ENCODE results near the gene KCTD21. TPM values are rescaled to one million over a fixed set of nuclear protein-coding genes. Genes with fewer than 3 reads are reported as not detected.

Gene KCTD21
- total RNA-seq, 2 donors from 2014 or later: 22.4 to 31.8 TPM

DNA sequence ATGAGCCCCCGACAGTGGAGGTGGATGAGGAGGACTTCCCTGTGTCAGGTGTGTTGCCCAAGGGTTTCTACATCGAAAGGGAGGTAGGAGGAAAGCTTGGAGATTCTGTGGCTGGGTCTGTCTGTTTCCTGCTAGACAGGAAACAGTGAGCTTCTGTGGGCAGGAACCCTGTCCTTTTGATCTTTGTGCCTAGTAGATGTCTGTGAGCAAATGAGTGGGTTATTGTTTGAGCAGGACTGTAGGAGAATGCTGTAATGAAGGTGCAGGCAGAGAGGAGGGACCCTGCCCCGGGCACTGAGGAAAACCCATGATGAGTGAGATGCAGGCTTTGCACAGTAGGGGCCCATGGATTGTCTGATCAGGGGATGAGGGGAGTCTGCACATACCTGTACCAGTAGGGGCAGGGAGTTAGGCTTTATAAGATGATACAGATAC, 14.3 kb upstream of the KCTD21 start:
- Mint-ChIP-seq H3K27me3 (ENCODE audit: low read depth) (no peaks in the 10 kb centered on the region), H3K36me3 (ENCODE audit: insufficient read depth in 2 of 2) (peaks cover 2 to 8% of the 10 kb centered on the region in 2 donors), H3K9me3 (no peaks in the 10 kb centered on the region), H3K4me3 (peak overlapping the region; percentile 80 to 84), H3K4me1 (ENCODE audit: low read depth) (peaks cover 47% of the 10 kb centered on the region), H3K27ac (peak overlapping the region; percentile 82)
- DNase-seq: peak; percentile 39 to 42
- peak; percentile 85 to 86 for ATAC-seq (replicated peaks in 1 of 2)

DNA sequence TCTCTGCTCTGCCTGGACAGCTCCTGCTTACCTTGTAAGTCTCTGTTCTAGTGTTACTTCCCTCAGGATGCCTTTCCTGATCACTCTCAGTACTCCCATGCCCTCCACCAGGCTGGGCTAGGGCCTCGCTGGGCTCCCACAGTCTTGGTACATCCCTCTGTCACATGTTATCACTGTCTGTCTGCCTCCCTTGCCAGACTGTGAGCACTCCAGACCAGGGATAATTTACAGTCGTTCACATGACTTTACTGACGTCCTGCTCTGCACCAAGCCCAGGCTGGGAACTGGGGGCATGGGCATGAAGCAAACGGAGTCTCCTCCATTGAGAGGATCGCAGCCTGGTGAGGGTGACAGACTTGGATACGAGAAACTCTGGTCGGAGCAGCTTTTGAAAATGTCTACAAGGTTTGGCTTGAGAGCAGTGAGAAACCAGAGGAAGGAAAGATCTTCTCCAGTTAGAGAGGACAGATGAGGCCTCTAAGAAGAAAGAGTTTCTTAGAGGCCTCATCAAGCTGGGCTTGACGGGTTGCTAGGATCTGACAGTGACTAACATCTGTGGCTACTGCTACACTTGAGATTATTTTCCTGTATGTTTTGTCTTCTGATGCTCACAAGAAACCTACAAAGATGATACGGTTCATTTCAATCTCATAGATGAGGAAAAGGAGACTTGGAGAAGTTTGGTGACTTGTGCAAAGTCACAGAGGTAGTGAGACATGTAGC, 12.8 kb upstream of the KCTD21 start:
- peak; percentile 27 to 39 for ATAC-seq (replicated peaks in 1 of 2)
- Mint-ChIP-seq H3K4me1 (ENCODE audit: low read depth) (peaks cover 49% of the 10 kb centered on the region), H3K27me3 (ENCODE audit: low read depth) (no peaks in the 10 kb centered on the region), H3K4me3 (peak overlapping the region; percentile 59 to 69), H3K27ac (peak overlapping the region; percentile 82), H3K9me3 (no peaks in the 10 kb centered on the region), H3K36me3 (ENCODE audit: insufficient read depth in 2 of 2) (peaks cover 2 to 7% of the 10 kb centered on the region in 2 donors)
- DNase-seq: no peak

DNA sequence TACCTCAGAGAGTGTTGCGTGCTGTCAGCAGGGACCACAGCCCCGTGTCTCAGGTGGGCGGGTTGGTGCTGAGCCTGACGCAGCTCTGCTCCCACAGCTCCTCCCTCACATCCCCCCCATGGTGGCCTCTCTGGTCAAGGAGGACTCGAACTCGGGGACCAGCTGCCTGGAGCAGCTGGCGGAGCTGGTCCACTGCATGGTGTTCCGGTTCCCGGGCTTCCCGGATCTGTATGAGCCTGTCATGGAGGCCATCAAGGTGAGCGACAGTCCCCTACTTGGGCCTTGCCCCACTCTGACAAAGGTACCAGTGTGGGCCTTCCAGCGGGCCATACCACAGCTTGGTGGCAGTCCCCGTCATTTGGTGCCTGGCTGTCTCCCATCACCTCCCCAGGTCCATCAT, 12.1 kb upstream of the KCTD21 start:
- Mint-ChIP-seq H3K4me1 (ENCODE audit: low read depth) (peaks cover 48% of the 10 kb centered on the region), H3K27ac (no peak overlapping the region), H3K36me3 (ENCODE audit: insufficient read depth in 2 of 2) (peaks cover 2 to 8% of the 10 kb centered on the region in 2 donors), H3K9me3 (no peaks in the 10 kb centered on the region), H3K4me3 (no peak overlapping the region), H3K27me3 (ENCODE audit: low read depth) (no peaks in the 10 kb centered on the region)
- DNase-seq (no peak), ATAC-seq (replicated peaks in 1 of 2) (no peak)

DNA sequence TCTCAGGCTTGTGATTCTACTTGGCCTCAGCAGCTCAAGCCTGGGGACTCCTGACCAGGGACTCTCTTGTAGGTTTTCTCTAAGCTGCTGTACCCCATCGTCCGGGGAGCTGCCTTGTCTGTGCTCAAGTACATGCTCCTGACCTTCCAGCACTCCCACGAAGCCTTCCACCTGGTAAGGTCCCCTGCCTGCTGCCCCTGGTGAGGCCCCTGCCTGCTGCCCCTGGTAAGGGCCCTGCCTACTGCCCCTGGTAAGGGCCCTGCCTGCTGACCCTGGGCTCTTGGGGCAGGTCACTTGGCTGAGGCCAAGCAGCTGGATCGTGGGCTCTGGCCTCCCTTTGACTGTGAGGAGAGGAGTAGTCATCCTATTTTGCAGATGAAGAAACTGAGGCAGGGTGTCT, 11.6 kb upstream of the KCTD21 start:
- ATAC-seq (replicated peaks in 1 of 2): no peak
- H3K27ac Mint-ChIP-seq: no peak overlapping the region
- H3K27me3 Mint-ChIP-seq (ENCODE audit: low read depth): no peaks in the 10 kb centered on the region
- H3K9me3 Mint-ChIP-seq: no peaks in the 10 kb centered on the region
- peaks cover 52% of the 10 kb centered on the region for H3K4me1 Mint-ChIP-seq (ENCODE audit: low read depth)
- peaks cover 2 to 8% of the 10 kb centered on the region in 2 donors for H3K36me3 Mint-ChIP-seq (ENCODE audit: insufficient read depth in 2 of 2)
- H3K4me3 Mint-ChIP-seq: no peak overlapping the region
- DNase-seq: no peak

DNA sequence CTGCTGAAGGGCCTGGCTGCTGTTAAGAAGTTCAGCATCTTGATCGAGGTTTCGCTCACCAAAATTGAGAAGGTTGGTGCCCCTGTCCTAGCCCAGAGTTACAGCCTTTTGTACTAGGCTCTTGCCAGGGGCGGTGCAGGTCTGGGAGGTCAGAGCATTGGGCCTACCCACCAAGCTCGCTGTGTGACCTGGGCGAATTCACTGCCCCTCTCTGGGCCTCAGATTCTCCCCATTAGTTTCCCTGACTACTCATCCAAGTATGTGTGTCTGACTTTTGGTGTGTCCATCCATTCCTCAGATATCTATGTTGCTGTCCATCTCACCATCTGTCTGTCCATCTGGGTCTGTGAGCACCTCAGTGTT, 11.2 kb upstream of the KCTD21 start:
- H3K4me3 Mint-ChIP-seq: no peak overlapping the region
- H3K36me3 Mint-ChIP-seq (ENCODE audit: insufficient read depth in 2 of 2): peaks cover 4 to 8% of the 10 kb centered on the region in 2 donors
- no peaks in the 10 kb centered on the region for H3K9me3 Mint-ChIP-seq
- no peak for ATAC-seq (replicated peaks in 1 of 2)
- no peak overlapping the region for H3K27ac Mint-ChIP-seq
- peaks cover 52% of the 10 kb centered on the region for H3K4me1 Mint-ChIP-seq (ENCODE audit: low read depth)
- H3K27me3 Mint-ChIP-seq (ENCODE audit: low read depth): no peaks in the 10 kb centered on the region
- DNase-seq: no peak

DNA sequence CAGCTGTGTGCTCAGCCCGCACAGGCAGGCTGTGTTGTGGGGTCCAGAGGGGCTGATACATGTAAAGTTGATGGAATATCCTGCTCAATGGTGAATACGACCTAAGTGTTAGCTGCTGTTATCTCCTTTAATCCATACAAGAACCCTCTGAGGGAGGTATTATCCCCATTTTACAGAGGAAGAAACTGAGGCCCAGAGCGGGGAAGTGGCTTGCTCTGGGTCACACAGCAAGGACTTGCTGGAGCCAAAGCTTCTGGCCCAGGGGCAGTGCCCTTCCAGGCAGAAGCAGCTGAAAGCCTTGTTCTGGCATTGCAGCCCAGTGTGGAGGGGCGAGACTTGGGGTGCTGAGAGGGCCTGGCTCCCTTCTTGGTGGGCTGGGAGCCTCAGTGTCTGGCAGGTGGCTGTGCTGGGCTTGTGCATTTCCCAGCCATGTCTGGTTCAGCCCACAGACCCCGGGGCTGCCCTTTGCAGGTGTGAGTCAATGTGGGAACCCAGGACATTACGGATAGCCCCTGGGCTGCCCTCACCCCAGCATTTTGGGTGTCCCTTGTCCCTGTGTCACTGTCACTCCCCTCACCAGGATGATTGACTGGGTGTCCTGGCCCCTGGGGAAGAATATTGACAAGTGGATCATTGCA, 10.7 kb upstream of the KCTD21 start:
- Mint-ChIP-seq H3K27me3 (ENCODE audit: low read depth) (no peaks in the 10 kb centered on the region), H3K9me3 (no peaks in the 10 kb centered on the region), H3K27ac (no peak overlapping the region), H3K4me1 (ENCODE audit: low read depth) (peaks cover 53% of the 10 kb centered on the region), H3K36me3 (ENCODE audit: insufficient read depth in 2 of 2) (peaks cover 5 to 8% of the 10 kb centered on the region in 2 donors), H3K4me3 (no peak overlapping the region)
- ATAC-seq (replicated peaks in 1 of 2) (no peak), DNase-seq (no peak)

DNA sequence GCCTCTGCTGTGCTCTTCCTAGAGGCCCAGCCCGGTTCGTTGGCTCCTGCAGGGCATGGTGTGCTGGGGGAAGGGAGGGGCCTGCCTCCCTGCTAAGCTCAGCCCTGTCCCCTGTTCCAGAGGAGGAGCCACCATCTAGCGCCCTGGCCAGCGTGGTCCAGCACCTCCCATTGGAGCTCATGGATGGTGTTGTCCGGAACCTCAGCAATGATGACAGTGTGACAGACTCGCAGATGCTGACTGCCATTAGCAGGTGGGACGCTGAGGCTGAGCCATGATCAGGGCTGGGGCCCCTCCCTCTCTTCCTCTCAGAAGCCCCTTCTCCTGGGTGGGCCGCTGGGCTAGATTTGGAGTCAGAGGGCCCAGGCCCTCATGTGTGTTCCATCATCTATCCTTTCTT, 9.4 kb upstream of the KCTD21 start:
- Mint-ChIP-seq H3K36me3 (ENCODE audit: insufficient read depth in 2 of 2) (peaks cover 7 to 14% of the 10 kb centered on the region in 2 donors), H3K4me3 (no peak overlapping the region), H3K9me3 (no peaks in the 10 kb centered on the region), H3K27ac (no peak overlapping the region), H3K27me3 (ENCODE audit: low read depth) (no peaks in the 10 kb centered on the region), H3K4me1 (ENCODE audit: low read depth) (peaks cover 60% of the 10 kb centered on the region)
- ATAC-seq (replicated peaks in 1 of 2) (no peak), DNase-seq (no peak)

DNA sequence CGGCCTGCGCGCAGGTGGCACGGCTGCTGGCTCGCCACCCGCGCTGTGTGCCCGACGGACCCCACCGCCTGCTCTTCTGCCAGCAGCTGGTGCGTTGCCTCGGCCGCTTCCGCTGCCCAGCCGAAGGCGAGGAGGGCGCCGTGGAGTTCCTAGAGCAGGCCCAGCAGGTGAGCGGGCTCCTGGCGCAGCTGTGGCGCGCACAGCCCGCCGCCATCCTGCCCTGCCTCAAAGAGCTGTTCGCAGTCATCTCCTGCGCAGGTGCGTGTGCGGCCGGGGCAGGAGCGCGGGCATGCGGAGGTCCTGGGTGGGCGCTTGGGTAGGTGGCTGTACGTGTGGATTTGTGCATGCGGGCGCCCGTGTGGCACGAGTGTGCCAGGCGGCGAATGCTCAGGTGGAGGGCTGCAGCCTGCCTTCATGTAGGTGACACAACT, 8.2 kb upstream of the KCTD21 start:
- no peaks in the 10 kb centered on the region for H3K9me3 Mint-ChIP-seq

DNA sequence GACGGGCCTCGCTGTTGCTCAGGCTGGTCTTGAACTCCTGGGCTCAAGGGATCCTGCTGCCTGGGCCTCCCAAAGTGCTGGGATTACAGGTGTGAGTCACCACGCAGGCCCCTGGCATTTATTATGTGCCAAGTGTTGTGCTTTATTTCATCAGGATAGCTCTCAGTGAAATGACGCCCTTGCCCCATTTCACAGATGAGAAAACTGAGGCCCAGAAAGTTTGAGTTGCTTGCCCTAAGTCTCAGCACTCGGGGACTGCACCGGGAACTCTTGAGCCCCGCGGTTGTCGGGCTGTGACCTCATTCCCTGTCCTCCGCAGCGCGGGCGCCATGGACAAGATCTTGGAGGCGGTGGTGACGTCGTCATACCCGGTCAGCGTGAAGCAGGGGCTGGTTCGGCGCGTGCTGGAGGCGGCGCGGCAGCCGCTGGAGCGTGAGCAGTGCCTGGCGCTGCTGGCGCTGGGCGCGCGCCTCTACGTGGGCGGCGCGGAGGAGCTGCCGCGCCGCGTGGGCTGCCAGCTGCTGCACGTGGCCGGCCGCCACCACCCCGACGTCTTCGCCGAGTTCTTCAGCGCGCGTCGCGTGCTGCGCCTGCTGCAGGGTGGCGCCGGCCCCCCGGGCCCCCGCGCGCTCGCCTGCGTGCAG, 7.6 kb upstream of the KCTD21 start:
- H3K27ac Mint-ChIP-seq: no peak overlapping the region
- H3K27me3 Mint-ChIP-seq (ENCODE audit: low read depth): no peaks in the 10 kb centered on the region
- H3K4me1 Mint-ChIP-seq (ENCODE audit: low read depth): peaks cover 52% of the 10 kb centered on the region
- ATAC-seq (replicated peaks in 1 of 2) (no peak), DNase-seq (no peak)
- H3K9me3 Mint-ChIP-seq: no peaks in the 10 kb centered on the region
- peaks cover 7 to 14% of the 10 kb centered on the region in 2 donors for H3K36me3 Mint-ChIP-seq (ENCODE audit: insufficient read depth in 2 of 2)
- no peak overlapping the region for H3K4me3 Mint-ChIP-seq

More for the DNA sequence above, 8.2 kb upstream of the KCTD21 start:
- Mint-ChIP-seq H3K27ac (no peak overlapping the region), H3K4me3 (no peak overlapping the region), H3K36me3 (ENCODE audit: insufficient read depth in 2 of 2) (peaks cover 7 to 14% of the 10 kb centered on the region in 2 donors), H3K27me3 (ENCODE audit: low read depth) (no peaks in the 10 kb centered on the region), H3K4me1 (ENCODE audit: low read depth) (peaks cover 54% of the 10 kb centered on the region)
- DNase-seq: no peak
- no peak for ATAC-seq (replicated peaks in 1 of 2)

DNA sequence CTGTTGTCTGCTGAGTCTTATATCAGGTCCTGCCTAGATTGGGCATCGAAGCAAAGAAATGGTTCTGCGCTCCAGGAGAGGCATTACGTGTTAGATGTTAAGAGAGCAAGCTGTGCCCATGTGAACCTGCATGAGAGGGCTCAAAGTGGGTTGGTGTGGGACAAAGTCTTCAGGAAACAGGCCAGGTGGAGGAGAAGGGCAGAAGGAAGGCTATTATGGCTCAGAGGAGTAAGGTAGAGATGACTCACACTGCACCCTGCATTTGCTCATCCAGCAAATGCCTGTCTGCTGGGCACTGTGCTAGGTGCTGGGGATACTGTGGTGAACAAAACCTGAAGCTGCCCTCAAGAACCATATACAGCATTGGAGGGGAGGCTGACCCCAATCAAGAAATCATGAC, 6.1 kb upstream of the KCTD21 start:
- H3K36me3 Mint-ChIP-seq (ENCODE audit: insufficient read depth in 2 of 2): peaks cover 7 to 14% of the 10 kb centered on the region in 2 donors
- H3K27me3 Mint-ChIP-seq (ENCODE audit: low read depth): no peaks in the 10 kb centered on the region
- H3K4me1 Mint-ChIP-seq (ENCODE audit: low read depth): peaks cover 59% of the 10 kb centered on the region
- DNase-seq (no peak), ATAC-seq (replicated peaks in 1 of 2) (peak; percentile 53 to 62)
- H3K27ac Mint-ChIP-seq: no peak overlapping the region
- no peaks in the 10 kb centered on the region for H3K9me3 Mint-ChIP-seq
- H3K4me3 Mint-ChIP-seq: no peak overlapping the region

DNA sequence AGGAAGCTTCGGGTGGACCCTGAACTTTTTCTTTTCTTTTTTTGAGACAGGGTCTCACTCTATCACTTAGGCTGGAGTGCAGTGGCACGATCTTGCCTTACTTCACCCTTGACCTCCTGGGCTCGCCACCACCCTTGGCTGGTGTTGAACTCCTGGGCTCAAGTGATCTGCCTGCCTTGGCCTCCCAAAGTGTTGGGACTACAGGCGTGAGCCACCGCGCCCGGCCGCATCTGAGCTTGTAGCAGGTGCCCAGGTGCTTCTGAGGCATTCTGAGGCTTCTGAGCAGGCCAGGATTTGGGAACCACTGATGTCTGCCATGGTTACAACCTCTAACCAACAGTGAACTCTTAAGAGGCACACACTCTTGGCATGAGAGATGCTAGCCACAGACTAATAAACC, 5.4 kb upstream of the KCTD21 start:
- ATAC-seq (replicated peaks in 1 of 2): no peak
- DNase-seq: no peak
- H3K36me3 Mint-ChIP-seq (ENCODE audit: insufficient read depth in 2 of 2): peaks cover 7 to 13% of the 10 kb centered on the region in 2 donors
- H3K27ac Mint-ChIP-seq: no peak overlapping the region
- no peak overlapping the region for H3K4me3 Mint-ChIP-seq
- peaks cover 62% of the 10 kb centered on the region for H3K4me1 Mint-ChIP-seq (ENCODE audit: low read depth)
- no peaks in the 10 kb centered on the region for H3K27me3 Mint-ChIP-seq (ENCODE audit: low read depth)
- H3K9me3 Mint-ChIP-seq: no peaks in the 10 kb centered on the region

DNA sequence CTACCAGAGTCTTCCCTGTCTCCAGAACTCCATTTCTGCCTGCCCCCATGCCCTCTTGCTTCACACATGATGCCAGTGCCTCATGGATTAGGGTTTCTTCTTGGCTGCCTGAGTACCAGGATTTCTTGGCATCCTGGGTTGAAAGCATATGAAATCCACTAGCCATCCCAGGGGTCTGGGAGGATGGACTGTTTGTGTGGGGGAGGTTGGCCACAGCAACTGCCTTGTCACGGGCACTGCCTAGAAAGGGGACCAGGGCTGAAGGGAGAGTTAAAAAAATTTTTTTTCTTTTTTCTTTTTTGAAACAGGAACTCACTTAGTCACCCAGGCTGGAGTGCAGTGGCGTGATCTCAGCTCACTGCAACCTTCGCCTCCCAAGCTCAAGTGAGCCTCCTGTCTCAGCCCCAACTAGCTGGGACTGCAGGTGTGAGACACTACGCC, 4.5 kb upstream of the KCTD21 start:
- H3K9me3 Mint-ChIP-seq: no peaks in the 10 kb centered on the region
- ATAC-seq (replicated peaks in 1 of 2): no peak
- peaks cover 62% of the 10 kb centered on the region for H3K4me1 Mint-ChIP-seq (ENCODE audit: low read depth)
- peak overlapping the region; percentile 10 to 11 for H3K4me3 Mint-ChIP-seq
- H3K36me3 Mint-ChIP-seq (ENCODE audit: insufficient read depth in 2 of 2): peaks cover 5 to 11% of the 10 kb centered on the region in 2 donors
- DNase-seq: peak in 1 of 2 donors; percentile 20
- H3K27me3 Mint-ChIP-seq (ENCODE audit: low read depth): no peaks in the 10 kb centered on the region
- H3K27ac Mint-ChIP-seq: peak overlapping the region; percentile 35

DNA sequence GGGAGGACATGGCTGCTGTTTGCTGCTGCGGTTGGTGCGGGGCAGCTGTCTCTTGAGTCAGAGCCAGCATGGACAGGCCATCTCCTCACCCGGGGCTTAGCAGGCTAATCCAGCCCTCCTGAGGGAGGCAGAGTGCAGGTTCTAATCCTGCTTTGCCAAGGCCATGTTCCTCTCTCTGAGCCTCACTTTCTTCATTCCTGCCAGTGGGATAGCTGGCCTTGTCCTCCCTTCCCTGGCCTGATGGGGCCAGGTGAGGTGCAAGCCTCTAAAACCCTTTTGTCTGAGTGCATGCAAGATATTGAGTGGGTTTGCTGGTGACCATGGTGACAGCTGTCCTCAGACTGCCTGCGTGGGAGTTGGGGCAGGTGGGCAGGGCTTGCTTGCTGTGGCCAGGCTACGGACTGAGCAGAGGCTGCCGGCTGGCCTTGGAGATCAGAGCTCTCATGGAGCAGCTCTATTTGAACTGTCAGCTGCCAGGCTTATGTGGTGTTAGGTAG, 3.8 kb upstream of the KCTD21 start:
- Mint-ChIP-seq H3K36me3 (ENCODE audit: insufficient read depth in 2 of 2) (peaks cover 8 to 14% of the 10 kb centered on the region in 2 donors), H3K27me3 (ENCODE audit: low read depth) (no peaks in the 10 kb centered on the region), H3K4me3 (no peak overlapping the region), H3K4me1 (ENCODE audit: low read depth) (peaks cover 65% of the 10 kb centered on the region), H3K27ac (no peak overlapping the region), H3K9me3 (no peaks in the 10 kb centered on the region)
- ATAC-seq (replicated peaks in 1 of 2) (no peak), DNase-seq (no peak)
